ENCODE data around the gene STEAP1B.

The STEAP1B gene

GRCh38 chr7:22481726-22482125 lies 18.3 kb downstream of the STEAP1B start:
- no peak overlapping the region for H3K9ac ChIP-seq (ENCODE audit: low read depth in 1 of 2, low read length in 2 of 2)
- peaks cover 0 to 4% of the 10 kb centered on the region in 2 donors for H3K4me1 ChIP-seq (ENCODE audit: control insufficient read depth in 1 of 2, insufficient read depth in 2 of 2, low read length in 2 of 2)
- H3K9me3 ChIP-seq (ENCODE audit: control insufficient read depth in 1 of 2, low read length in 2 of 2), result no peaks in the 10 kb centered on the region
- H3K4me3 ChIP-seq (ENCODE audit: low read depth in 1 of 2, low read length in 2 of 2), result no peak overlapping the region
- no peaks in the 10 kb centered on the region for H3K27me3 ChIP-seq (ENCODE audit: control insufficient read depth in 1 of 2, insufficient read depth in 2 of 2, low read length in 2 of 2)
- H3K27ac ChIP-seq (ENCODE audit: low read depth, low read length), result no peak overlapping the region
- no peaks in the 10 kb centered on the region for H3K36me3 ChIP-seq (ENCODE audit: control insufficient read depth in 1 of 2, insufficient read depth in 2 of 2, low read length in 2 of 2)

GRCh38 chr7:22480523-22481075 lies 19.4 kb downstream of the STEAP1B start:
- H3K27me3 ChIP-seq (ENCODE audit: control insufficient read depth in 1 of 2, insufficient read depth in 2 of 2, low read length in 2 of 2), result no peaks in the 10 kb centered on the region
- no peak overlapping the region for H3K4me3 ChIP-seq (ENCODE audit: low read depth in 1 of 2, low read length in 2 of 2)
- no peak overlapping the region for H3K9ac ChIP-seq (ENCODE audit: low read depth in 1 of 2, low read length in 2 of 2)
- H3K36me3 ChIP-seq (ENCODE audit: control insufficient read depth in 1 of 2, insufficient read depth in 2 of 2, low read length in 2 of 2), result no peaks in the 10 kb centered on the region
- peaks cover 0 to 4% of the 10 kb centered on the region in 2 donors for H3K4me1 ChIP-seq (ENCODE audit: control insufficient read depth in 1 of 2, insufficient read depth in 2 of 2, low read length in 2 of 2)
- no peak overlapping the region for H3K27ac ChIP-seq (ENCODE audit: low read depth, low read length)
- H3K9me3 ChIP-seq (ENCODE audit: control insufficient read depth in 1 of 2, low read length in 2 of 2), result no peaks in the 10 kb centered on the region

GRCh38 chr7:22477876-22478450 lies 22.0 kb downstream of the STEAP1B start:
- H3K9me3 ChIP-seq (ENCODE audit: control insufficient read depth in 1 of 2, low read length in 2 of 2), result no peaks in the 10 kb centered on the region
- no peak overlapping the region for H3K9ac ChIP-seq (ENCODE audit: low read depth in 1 of 2, low read length in 2 of 2)
- H3K4me3 ChIP-seq (ENCODE audit: low read depth in 1 of 2, low read length in 2 of 2), result no peak overlapping the region
- no peaks in the 10 kb centered on the region for H3K27me3 ChIP-seq (ENCODE audit: control insufficient read depth in 1 of 2, insufficient read depth in 2 of 2, low read length in 2 of 2)
- peaks cover 0 to 4% of the 10 kb centered on the region in 2 donors for H3K4me1 ChIP-seq (ENCODE audit: control insufficient read depth in 1 of 2, insufficient read depth in 2 of 2, low read length in 2 of 2)
- H3K27ac ChIP-seq (ENCODE audit: low read depth, low read length), result no peak overlapping the region
- H3K36me3 ChIP-seq (ENCODE audit: control insufficient read depth in 1 of 2, insufficient read depth in 2 of 2, low read length in 2 of 2), result no peaks in the 10 kb centered on the region

- H3K9me3 ChIP-seq (ENCODE audit: control insufficient read depth in 1 of 2, low read length in 2 of 2), result no peaks in the 10 kb centered on the region
- no peak overlapping the region for H3K4me3 ChIP-seq (ENCODE audit: low read depth in 1 of 2, low read length in 2 of 2)
- H3K36me3 ChIP-seq (ENCODE audit: control insufficient read depth in 1 of 2, insufficient read depth in 2 of 2, low read length in 2 of 2), result no peaks in the 10 kb centered on the region
- peaks cover 0 to 4% of the 10 kb centered on the region in 2 donors for H3K4me1 ChIP-seq (ENCODE audit: control insufficient read depth in 1 of 2, insufficient read depth in 2 of 2, low read length in 2 of 2)
- no peak overlapping the region for H3K9ac ChIP-seq (ENCODE audit: low read depth in 1 of 2, low read length in 2 of 2)
- H3K27ac ChIP-seq (ENCODE audit: low read depth, low read length), result no peak overlapping the region
- H3K27me3 ChIP-seq (ENCODE audit: control insufficient read depth in 1 of 2, insufficient read depth in 2 of 2, low read length in 2 of 2), result no peaks in the 10 kb centered on the region
Observed at GRCh38 chr7:22477262-22477661, 22.7 kb downstream of the STEAP1B start.

- Histone ChIP-seq H3K9ac (ENCODE audit: low read depth in 1 of 2, low read length in 2 of 2) (no peak overlapping the region), H3K4me3 (ENCODE audit: low read depth in 1 of 2, low read length in 2 of 2) (no peak overlapping the region), H3K27me3 (ENCODE audit: control insufficient read depth in 1 of 2, insufficient read depth in 2 of 2, low read length in 2 of 2) (no peaks in the 10 kb centered on the region), H3K4me1 (ENCODE audit: control insufficient read depth in 1 of 2, insufficient read depth in 2 of 2, low read length in 2 of 2) (peaks cover 0 to 4% of the 10 kb centered on the region in 2 donors), H3K9me3 (ENCODE audit: control insufficient read depth in 1 of 2, low read length in 2 of 2) (no peaks in the 10 kb centered on the region), H3K27ac (ENCODE audit: low read depth, low read length) (no peak overlapping the region), H3K36me3 (ENCODE audit: control insufficient read depth in 1 of 2, insufficient read depth in 2 of 2, low read length in 2 of 2) (no peaks in the 10 kb centered on the region)
Observed at GRCh38 chr7:22476824-22477223, 23.2 kb downstream of the STEAP1B start.

- Histone ChIP-seq H3K9me3 (ENCODE audit: control insufficient read depth in 1 of 2, low read length in 2 of 2) (no peaks in the 10 kb centered on the region), H3K27ac (ENCODE audit: low read depth, low read length) (no peak overlapping the region), H3K4me3 (ENCODE audit: low read depth in 1 of 2, low read length in 2 of 2) (no peak overlapping the region), H3K36me3 (ENCODE audit: control insufficient read depth in 1 of 2, insufficient read depth in 2 of 2, low read length in 2 of 2) (no peaks in the 10 kb centered on the region), H3K9ac (ENCODE audit: low read depth in 1 of 2, low read length in 2 of 2) (no peak overlapping the region), H3K4me1 (ENCODE audit: control insufficient read depth in 1 of 2, insufficient read depth in 2 of 2, low read length in 2 of 2) (no peaks in the 10 kb centered on the region), H3K27me3 (ENCODE audit: control insufficient read depth in 1 of 2, insufficient read depth in 2 of 2, low read length in 2 of 2) (no peaks in the 10 kb centered on the region)
Observed at GRCh38 chr7:22474645-22475044, 25.3 kb downstream of the STEAP1B start.

- no peak overlapping the region for H3K4me3 ChIP-seq (ENCODE audit: low read depth in 1 of 2, low read length in 2 of 2)
- H3K9ac ChIP-seq (ENCODE audit: low read depth in 1 of 2, low read length in 2 of 2), result no peak overlapping the region
- H3K27ac ChIP-seq (ENCODE audit: low read depth, low read length), result no peak overlapping the region
- no peaks in the 10 kb centered on the region for H3K36me3 ChIP-seq (ENCODE audit: control insufficient read depth in 1 of 2, insufficient read depth in 2 of 2, low read length in 2 of 2)
- no peaks in the 10 kb centered on the region for H3K4me1 ChIP-seq (ENCODE audit: control insufficient read depth in 1 of 2, insufficient read depth in 2 of 2, low read length in 2 of 2)
- H3K9me3 ChIP-seq (ENCODE audit: control insufficient read depth in 1 of 2, low read length in 2 of 2), result no peaks in the 10 kb centered on the region
- H3K27me3 ChIP-seq (ENCODE audit: control insufficient read depth in 1 of 2, insufficient read depth in 2 of 2, low read length in 2 of 2), result no peaks in the 10 kb centered on the region
Observed at GRCh38 chr7:22470981-22471380, 29.0 kb downstream of the STEAP1B start.

GRCh38 chr7:22469371-22470143 lies 30.4 kb downstream of the STEAP1B start:
- Histone ChIP-seq H3K9me3 (ENCODE audit: control insufficient read depth in 1 of 2, low read length in 2 of 2) (no peaks in the 10 kb centered on the region), H3K27ac (ENCODE audit: low read depth, low read length) (no peak overlapping the region), H3K4me1 (ENCODE audit: control insufficient read depth in 1 of 2, insufficient read depth in 2 of 2, low read length in 2 of 2) (no peaks in the 10 kb centered on the region), H3K9ac (ENCODE audit: low read depth in 1 of 2, low read length in 2 of 2) (no peak overlapping the region), H3K27me3 (ENCODE audit: control insufficient read depth in 1 of 2, insufficient read depth in 2 of 2, low read length in 2 of 2) (no peaks in the 10 kb centered on the region), H3K36me3 (ENCODE audit: control insufficient read depth in 1 of 2, insufficient read depth in 2 of 2, low read length in 2 of 2) (no peaks in the 10 kb centered on the region), H3K4me3 (ENCODE audit: low read depth in 1 of 2, low read length in 2 of 2) (no peak overlapping the region)

GRCh38 chr7:22468609-22469008 lies 31.4 kb downstream of the STEAP1B start:
- Histone ChIP-seq H3K27ac (ENCODE audit: low read depth, low read length) (no peak overlapping the region), H3K27me3 (ENCODE audit: control insufficient read depth in 1 of 2, insufficient read depth in 2 of 2, low read length in 2 of 2) (no peaks in the 10 kb centered on the region), H3K9me3 (ENCODE audit: control insufficient read depth in 1 of 2, low read length in 2 of 2) (no peaks in the 10 kb centered on the region), H3K36me3 (ENCODE audit: control insufficient read depth in 1 of 2, insufficient read depth in 2 of 2, low read length in 2 of 2) (no peaks in the 10 kb centered on the region), H3K4me3 (ENCODE audit: low read depth in 1 of 2, low read length in 2 of 2) (no peak overlapping the region), H3K9ac (ENCODE audit: low read depth in 1 of 2, low read length in 2 of 2) (no peak overlapping the region), H3K4me1 (ENCODE audit: control insufficient read depth in 1 of 2, insufficient read depth in 2 of 2, low read length in 2 of 2) (no peaks in the 10 kb centered on the region)

GRCh38 chr7:22464299-22464698 lies 35.7 kb downstream of the STEAP1B start:
- no peak overlapping the region for H3K4me3 ChIP-seq (ENCODE audit: low read depth in 1 of 2, low read length in 2 of 2)
- H3K4me1 ChIP-seq (ENCODE audit: control insufficient read depth in 1 of 2, insufficient read depth in 2 of 2, low read length in 2 of 2), result no peaks in the 10 kb centered on the region
- H3K36me3 ChIP-seq (ENCODE audit: control insufficient read depth in 1 of 2, insufficient read depth in 2 of 2, low read length in 2 of 2), result no peaks in the 10 kb centered on the region
- no peak overlapping the region for H3K9ac ChIP-seq (ENCODE audit: low read depth in 1 of 2, low read length in 2 of 2)
- H3K27ac ChIP-seq (ENCODE audit: low read depth, low read length), result no peak overlapping the region
- H3K27me3 ChIP-seq (ENCODE audit: control insufficient read depth in 1 of 2, insufficient read depth in 2 of 2, low read length in 2 of 2), result no peaks in the 10 kb centered on the region
- H3K9me3 ChIP-seq (ENCODE audit: control insufficient read depth in 1 of 2, low read length in 2 of 2), result no peaks in the 10 kb centered on the region

Data from duodenal mucosa (tissue), 2 donors.